ENCODE results near the gene DENND10.
"Not testable (repeated sequence)": the region's sequence is repeated elsewhere in the genome, so short reads cannot be mapped to it uniquely, and the experiment has no call there.

The DENND10 gene

DNA sequence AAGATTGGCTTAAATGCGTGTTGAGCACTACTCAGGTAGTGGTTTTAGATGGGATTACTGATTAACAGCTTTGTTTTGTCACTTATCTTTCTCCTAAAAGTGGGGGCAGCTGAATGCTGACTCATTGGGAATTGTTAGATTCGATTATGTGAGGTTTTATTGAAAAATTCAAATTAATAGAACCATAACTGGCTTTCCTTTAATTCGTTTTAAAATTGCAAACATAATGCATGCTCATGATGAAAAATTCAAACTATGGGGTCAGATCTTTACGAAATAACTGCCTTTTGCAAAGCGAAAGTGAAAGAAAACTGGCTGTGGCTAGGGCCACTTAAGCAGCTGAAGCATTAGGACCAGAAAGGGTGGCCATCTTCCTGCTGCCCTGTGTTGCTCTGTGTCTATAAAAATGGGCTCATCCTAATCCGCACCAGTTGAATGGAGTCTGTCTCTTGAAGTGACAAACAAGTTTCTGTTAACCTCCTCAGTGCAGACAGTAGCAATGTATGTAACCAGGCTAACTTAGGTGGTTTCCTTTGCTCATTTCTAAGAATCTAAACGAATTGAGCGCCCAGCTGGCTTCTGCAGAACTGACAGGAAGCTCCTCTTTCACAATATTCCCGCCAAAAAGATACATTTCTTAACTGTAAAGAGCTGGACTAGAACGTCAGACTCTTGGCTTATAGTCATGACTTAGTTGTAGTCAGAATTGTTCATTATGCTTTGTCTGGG lies 27.8 kb downstream of the DENND10 start:
- DNase-seq (ENCODE audit: low spot score in 2 of 2): no peak
- Histone ChIP-seq H3K27me3 (ENCODE audit: low read depth) (no peaks in the 10 kb centered on the region), H3K4me1 (no peaks in the 10 kb centered on the region), H3K36me3 (replicated peaks) (peaks cover 70% of the 10 kb centered on the region), H3K9me3 (no peaks in the 10 kb centered on the region), H3K4me3 (no peak overlapping the region)
- in situ Hi-C loops (cut with MboI; ENCODE audit: low sequenced_read_pairs): no loop called here

DNA sequence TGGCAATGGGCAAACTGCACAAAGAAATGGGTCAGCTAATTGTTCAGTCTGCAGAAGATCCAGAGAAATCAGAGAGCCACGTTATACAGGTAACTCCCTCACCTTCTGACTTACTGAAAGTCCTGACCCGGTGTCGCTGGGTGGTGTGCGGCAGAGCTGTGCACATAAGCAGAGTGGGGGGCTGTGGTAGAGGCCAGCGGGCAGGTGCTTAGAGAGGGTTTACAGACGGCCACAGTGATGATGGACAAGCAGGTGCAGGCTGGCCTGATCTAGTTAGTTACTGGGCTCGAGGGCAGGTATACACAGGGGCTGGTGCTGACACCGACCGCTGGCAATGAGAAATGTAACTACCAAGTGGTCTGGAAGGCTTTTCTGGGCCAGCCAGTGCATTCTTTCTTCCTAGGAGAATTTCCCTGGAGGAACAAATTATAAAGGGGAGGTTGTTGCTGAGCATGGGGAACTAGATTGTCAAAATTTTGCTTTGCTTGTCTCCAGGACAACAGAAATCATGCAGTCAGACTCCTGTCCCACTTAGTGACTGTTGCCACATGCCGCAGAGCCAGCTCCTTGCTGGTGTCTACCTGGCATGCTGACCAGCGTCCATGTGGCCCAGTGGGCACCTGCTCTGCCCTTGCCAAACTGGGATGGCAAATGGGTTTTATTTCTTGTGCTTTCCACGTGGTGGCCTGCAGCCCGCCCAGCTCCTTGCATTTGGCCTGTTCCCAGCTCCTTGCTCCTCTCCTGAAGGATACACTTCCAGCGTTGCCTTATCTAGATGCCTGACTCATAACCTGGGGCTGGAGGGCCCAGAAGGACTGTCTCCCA lies 28.8 kb downstream of the DENND10 start:
- Histone ChIP-seq H3K36me3 (replicated peaks) (peaks cover 63% of the 10 kb centered on the region), H3K27me3 (ENCODE audit: low read depth) (no peaks in the 10 kb centered on the region), H3K9me3 (no peaks in the 10 kb centered on the region), H3K4me3 (no peak overlapping the region), H3K4me1 (no peaks in the 10 kb centered on the region)
- in situ Hi-C loops (cut with MboI; ENCODE audit: low sequenced_read_pairs): no loop called here
- no peak for DNase-seq (ENCODE audit: low spot score in 2 of 2)

DNA sequence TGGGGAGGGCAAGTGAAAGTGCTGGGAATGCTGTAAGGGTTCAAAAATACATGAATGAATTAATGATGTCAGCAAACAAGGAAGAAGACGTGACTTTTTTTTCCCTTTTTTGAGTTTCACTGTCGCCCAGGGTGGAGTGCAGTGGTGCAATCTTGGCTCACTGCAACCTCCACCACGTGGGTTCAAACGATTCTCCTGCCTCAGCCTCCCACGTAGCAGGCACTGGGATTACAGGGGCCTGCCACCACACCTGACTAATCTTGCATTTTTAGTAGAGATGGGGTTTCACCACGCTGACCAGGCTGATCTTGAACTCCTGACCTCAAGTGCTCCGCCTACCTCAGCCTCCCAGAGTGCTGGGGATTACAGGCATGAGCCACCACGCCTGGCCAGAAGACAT lies 30.0 kb downstream of the DENND10 start:
- H3K4me3 ChIP-seq: no peak overlapping the region
- H3K36me3 ChIP-seq (replicated peaks): peaks cover 60% of the 10 kb centered on the region
- DNase-seq (ENCODE audit: low spot score in 2 of 2): no peak
- H3K4me1 ChIP-seq: no peaks in the 10 kb centered on the region
- no peaks in the 10 kb centered on the region for H3K9me3 ChIP-seq
- no peaks in the 10 kb centered on the region for H3K27me3 ChIP-seq (ENCODE audit: low read depth)
- in situ Hi-C loops (cut with MboI; ENCODE audit: low sequenced_read_pairs): no loop called here

DNA sequence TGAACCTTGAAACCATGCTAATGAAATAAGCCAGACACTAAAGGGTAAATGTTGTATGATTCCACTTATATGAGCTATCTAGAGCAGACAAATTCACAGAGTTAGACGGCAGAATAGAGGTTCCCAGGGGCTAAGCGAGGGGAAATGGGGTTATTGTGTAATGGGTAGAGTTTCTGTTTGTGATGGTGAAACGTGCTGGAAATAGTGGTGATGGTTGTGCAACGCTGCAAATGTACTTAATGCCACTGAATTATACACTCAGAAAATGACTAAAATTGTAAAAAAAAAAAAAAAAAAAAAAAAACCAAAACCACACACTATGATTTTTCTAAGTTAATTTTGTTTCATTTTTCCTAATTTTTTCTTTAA lies 31.6 kb downstream of the DENND10 start:
- H3K9me3 ChIP-seq: no peaks in the 10 kb centered on the region
- no peaks in the 10 kb centered on the region for H3K4me1 ChIP-seq
- H3K4me3 ChIP-seq: no peak overlapping the region
- DNase-seq (ENCODE audit: low spot score in 2 of 2): no peak
- H3K27me3 ChIP-seq (ENCODE audit: low read depth): no peaks in the 10 kb centered on the region
- peaks cover 58% of the 10 kb centered on the region for H3K36me3 ChIP-seq (replicated peaks)
- in situ Hi-C loops (cut with MboI; ENCODE audit: low sequenced_read_pairs): no loop called here

DNA sequence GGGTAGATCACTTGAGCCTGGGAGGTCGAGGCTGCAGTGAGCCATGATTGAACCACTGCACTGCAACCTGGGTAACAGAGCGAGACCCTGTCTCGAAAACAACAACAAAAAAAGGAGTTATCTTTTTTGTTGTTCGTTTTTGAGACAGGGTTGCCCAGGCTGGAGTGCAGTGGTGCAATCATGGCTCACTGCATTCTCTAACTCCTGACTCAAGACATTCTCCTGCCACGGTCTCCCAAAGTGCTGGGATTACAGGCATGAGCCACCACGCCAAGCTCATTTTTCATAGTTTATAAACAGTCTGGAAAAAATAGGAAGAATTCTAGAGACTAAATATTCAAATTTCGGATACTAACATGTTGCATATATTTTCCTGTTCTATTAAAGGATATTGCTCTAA lies 32.2 kb downstream of the DENND10 start:
- H3K27me3 ChIP-seq (ENCODE audit: low read depth): no peaks in the 10 kb centered on the region
- in situ Hi-C loops (cut with MboI; ENCODE audit: low sequenced_read_pairs): no loop called here
- H3K4me3 ChIP-seq: no peak overlapping the region
- peaks cover 58% of the 10 kb centered on the region for H3K36me3 ChIP-seq (replicated peaks)
- no peak for DNase-seq (ENCODE audit: low spot score in 2 of 2)
- no peaks in the 10 kb centered on the region for H3K9me3 ChIP-seq
- H3K4me1 ChIP-seq: no peaks in the 10 kb centered on the region

DNA sequence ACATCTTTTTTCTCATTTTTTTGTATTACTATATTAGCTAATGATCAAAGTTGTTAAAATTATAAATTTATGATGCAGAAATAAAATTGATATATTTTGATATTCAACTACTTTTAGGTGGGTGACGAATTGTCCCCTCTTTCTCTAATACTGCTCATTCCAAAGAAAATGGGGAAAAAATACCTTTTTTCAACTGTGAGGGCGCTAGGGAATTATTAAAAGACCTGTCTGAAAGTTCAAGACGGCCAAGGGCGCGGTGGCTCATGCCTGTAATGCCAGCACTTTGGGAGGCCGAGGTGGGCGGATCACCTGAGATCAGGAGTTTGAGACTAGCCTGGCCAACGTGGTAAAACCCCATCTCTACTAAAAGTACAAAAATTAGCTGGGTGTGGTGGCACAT lies 34.0 kb downstream of the DENND10 start:
- in situ Hi-C loops (cut with MboI; ENCODE audit: low sequenced_read_pairs); H3K9me3 ChIP-seq; H3K4me1 ChIP-seq; H3K4me3 ChIP-seq; H3K27me3 ChIP-seq (ENCODE audit: low read depth); DNase-seq (ENCODE audit: low spot score in 2 of 2): not testable (repeated sequence)
- H3K36me3 ChIP-seq (replicated peaks): peaks cover 48% of the 10 kb centered on the region

DNA sequence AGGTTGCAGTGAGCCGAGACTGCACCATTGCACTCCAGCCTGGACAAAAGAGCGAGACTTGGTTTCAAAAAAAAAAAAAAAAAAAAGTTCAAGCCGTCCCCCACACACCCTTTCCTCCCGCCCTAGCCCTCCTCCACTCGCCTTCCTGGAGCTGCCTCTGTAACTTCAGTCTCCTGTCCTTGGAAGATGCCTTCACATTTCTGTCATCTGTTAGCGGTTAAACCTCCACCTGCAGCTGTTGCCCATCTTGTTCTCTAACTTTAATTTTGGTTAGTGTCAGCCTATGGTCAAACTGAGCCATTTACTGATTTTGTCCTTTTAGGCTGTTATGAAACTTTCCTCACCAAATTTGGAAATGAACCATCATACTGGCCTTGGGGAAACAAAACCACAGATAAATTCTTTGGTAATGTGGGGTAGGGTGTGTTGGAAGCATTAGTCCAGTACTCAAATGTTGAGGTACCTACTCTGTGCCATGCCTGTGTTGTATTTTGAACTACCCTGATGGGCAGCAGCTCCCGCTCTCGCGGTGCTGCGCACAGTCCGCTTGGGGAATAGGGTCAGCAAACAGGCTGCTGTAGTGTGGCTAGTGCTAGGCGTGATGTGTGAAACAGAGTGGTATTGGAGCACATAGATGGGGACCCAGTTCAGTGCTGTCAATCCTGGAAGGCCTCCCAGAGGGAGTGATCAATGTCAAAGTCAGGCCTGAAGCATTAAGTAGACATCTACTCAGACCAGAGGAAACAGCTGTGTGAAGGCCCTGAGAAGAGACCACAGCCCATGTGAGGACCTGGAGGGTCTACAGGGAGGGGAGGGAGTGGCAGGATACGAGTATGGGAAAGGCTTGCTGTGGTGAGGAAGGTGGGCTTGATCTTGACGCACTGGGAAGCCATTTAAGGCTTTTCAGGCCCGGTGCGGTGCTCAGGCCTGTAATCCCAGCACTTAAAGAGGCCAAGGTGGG lies 34.7 kb downstream of the DENND10 start:
- Histone ChIP-seq H3K27me3 (ENCODE audit: low read depth) (no peaks in the 10 kb centered on the region), H3K36me3 (replicated peaks) (peaks cover 40% of the 10 kb centered on the region), H3K4me3 (no peak overlapping the region), H3K9me3 (no peaks in the 10 kb centered on the region), H3K4me1 (no peaks in the 10 kb centered on the region)
- DNase-seq (ENCODE audit: low spot score in 2 of 2): no peak
- in situ Hi-C loops (cut with MboI; ENCODE audit: low sequenced_read_pairs): no loop called here

DNA sequence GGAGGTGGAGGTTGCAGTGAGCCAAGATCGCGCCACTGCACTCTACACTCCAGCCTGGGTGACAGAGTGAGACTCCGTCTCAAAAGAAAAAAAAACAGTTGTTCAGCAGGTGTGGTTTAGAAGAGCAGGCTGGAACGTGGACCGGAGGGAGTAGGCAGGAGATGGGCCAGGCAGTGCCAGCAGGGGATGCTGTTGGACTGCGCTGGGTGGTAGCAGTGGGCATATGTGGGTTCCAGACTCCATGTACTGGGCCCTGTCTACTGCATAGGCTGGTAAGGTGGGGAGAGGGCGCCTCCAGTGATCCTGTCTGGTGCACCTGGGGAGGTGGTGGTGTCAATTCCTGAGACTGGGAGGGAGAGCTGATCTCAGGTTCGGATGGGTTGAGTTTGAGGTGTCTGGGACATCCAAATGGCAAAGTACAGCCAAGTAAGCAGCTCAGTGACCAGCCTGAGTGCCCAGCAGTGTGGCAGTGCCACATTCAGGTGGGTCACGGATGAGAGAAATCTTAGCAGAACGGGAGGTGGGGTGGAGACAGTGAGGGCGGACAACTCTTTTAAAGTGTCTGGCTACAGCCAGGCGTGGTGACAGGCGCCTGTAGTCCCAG lies 35.7 kb downstream of the DENND10 start:
- Histone ChIP-seq H3K27me3 (ENCODE audit: low read depth) (no peaks in the 10 kb centered on the region), H3K36me3 (replicated peaks) (peaks cover 38% of the 10 kb centered on the region), H3K9me3 (no peaks in the 10 kb centered on the region), H3K4me3 (no peak overlapping the region), H3K4me1 (no peaks in the 10 kb centered on the region)
- in situ Hi-C loops (cut with MboI; ENCODE audit: low sequenced_read_pairs): no loop called here
- peak in 1 of 2 experiments; percentile 30 for DNase-seq (ENCODE audit: low spot score in 2 of 2)

DNA sequence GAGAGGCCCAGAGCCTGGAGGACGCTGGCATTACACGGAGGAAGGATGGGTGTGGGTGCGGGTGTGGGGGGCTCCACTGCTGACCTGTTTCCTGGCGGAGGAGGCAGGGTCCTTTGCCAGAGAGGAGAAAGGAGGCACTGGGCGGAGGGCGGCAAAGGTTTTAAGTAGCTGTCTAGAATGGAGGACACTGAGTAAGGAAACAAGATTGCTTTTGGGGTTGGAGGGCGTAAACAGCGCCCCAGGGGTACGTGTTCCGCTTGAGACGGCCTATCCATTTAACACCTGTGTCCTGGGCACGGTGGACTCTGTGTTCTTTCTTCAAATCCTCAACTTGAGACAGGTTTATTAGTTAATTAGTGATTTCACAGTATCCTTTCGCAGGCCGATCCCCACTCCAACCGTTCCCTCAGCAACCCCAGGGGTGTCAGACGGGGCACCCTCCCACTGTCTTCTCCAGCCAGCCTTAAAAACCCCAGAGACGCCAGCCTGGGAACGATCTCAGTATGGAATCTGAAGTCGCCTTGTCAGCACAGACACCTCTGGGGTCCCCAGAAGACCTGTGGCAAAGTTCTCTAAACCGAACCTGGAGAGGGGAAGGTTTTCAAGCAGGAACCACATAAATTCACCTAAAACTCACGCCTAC lies 36.8 kb downstream of the DENND10 start:
- H3K27me3 ChIP-seq (ENCODE audit: low read depth): no peaks in the 10 kb centered on the region
- DNase-seq (ENCODE audit: low spot score in 2 of 2): no peak
- in situ Hi-C loops (cut with MboI; ENCODE audit: low sequenced_read_pairs): no loop called here
- H3K4me1 ChIP-seq: no peaks in the 10 kb centered on the region
- no peak overlapping the region for H3K4me3 ChIP-seq
- H3K36me3 ChIP-seq (replicated peaks): peaks cover 42% of the 10 kb centered on the region
- no peaks in the 10 kb centered on the region for H3K9me3 ChIP-seq

DNA sequence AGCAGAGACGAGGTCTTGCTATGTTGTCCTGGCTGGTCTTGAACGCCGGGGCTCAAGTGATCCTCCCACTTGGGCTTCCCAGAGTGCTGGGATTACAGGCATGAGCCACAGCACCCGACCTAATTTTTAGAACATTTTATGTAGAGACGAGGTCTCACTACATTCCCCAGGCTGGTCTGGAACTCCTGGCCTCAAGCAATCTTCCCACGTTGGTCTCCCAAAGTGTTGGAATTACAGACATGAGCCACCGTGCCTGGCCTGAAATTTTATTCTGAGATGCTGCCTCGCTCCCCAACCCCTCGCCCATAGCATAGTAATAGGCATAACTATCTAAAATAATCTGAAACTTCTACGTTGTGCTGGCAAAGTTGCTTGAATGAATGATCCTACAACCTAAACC lies 39.7 kb downstream of the DENND10 start:
- H3K36me3 ChIP-seq (replicated peaks): peaks cover 62% of the 10 kb centered on the region

DNA sequence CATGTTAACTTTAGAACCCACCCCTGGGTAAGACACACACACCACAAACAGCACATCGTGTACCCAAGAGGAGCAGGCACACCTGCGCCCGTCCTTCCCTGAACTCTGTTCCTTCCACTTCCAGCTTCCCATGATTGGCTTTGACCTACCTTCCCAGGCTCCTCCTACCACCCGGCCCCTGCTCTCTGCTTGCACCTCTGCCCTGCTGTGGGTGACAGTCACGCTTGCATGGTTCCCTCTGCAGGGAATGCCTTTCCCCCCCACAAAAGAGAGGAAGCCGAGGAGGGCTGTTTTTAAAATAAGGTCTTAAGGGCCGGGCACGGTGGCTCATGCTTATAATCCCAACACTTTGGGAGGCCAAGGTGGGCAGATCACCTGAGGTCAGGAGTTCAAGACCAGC lies 45.2 kb downstream of the DENND10 start:
- in situ Hi-C loops (cut with MboI; ENCODE audit: low sequenced_read_pairs): no loop called here
- no peaks in the 10 kb centered on the region for H3K9me3 ChIP-seq
- no peak for DNase-seq (ENCODE audit: low spot score in 2 of 2)
- H3K36me3 ChIP-seq (replicated peaks): peaks cover 81% of the 10 kb centered on the region
- no peaks in the 10 kb centered on the region for H3K27me3 ChIP-seq (ENCODE audit: low read depth)
- H3K4me3 ChIP-seq: no peak overlapping the region
- H3K4me1 ChIP-seq: no peaks in the 10 kb centered on the region

More for the DNA sequence above, 39.7 kb downstream of the DENND10 start:
- Histone ChIP-seq H3K4me3 (no peak overlapping the region), H3K4me1 (no peaks in the 10 kb centered on the region), H3K9me3 (no peaks in the 10 kb centered on the region), H3K27me3 (ENCODE audit: low read depth) (no peaks in the 10 kb centered on the region)
- no peak for DNase-seq (ENCODE audit: low spot score in 2 of 2)
- in situ Hi-C loops (cut with MboI; ENCODE audit: low sequenced_read_pairs): no loop called here

DNA sequence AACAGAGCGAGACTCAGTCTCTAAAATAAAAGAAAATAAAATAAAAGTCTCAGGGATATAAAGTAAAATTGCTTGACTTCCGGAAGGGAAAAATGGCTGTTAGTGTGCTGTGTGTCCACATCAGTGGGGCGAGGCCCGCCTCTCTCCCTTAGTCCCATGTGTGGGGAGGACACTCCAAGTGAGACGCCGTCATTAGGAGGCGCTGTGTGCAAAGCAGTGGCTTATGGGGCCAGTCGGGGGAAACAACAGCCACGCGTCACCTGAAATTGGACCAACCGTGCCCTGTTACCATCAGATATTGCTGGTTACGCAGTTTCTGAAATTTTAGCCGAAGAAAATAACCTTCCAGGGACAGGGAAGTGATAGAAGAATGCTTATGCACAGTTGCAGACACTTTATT lies 45.8 kb downstream of the DENND10 start:
- in situ Hi-C loops (cut with MboI; ENCODE audit: low sequenced_read_pairs): no loop called here

DNA sequence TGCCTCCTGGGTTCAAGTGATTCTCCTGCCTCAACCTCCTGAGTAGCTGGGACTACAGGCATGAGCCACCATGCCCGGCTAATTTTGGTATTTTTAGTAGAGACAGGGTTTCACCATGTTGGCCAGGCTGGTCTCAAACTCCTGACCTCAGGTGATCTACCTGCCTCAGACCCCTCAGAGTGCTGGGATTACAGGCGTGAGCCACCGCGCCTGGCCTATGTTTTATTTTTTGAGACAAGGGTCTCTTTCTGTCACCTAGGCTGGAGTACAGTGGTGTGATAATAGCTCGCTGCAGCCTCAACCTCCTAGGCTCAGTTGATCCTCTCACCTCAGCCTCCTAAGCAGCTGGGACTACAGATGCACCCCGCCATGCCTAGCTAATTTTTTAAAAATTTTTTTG lies 47.7 kb downstream of the DENND10 start:
- peaks cover 86% of the 10 kb centered on the region for H3K36me3 ChIP-seq (replicated peaks)
- H3K9me3 ChIP-seq; DNase-seq (ENCODE audit: low spot score in 2 of 2); H3K27me3 ChIP-seq (ENCODE audit: low read depth); H3K4me3 ChIP-seq; H3K4me1 ChIP-seq; in situ Hi-C loops (cut with MboI; ENCODE audit: low sequenced_read_pairs): not testable (repeated sequence)

More for the DNA sequence above, 45.8 kb downstream of the DENND10 start:
- H3K4me3 ChIP-seq: no peak overlapping the region
- H3K27me3 ChIP-seq (ENCODE audit: low read depth): no peaks in the 10 kb centered on the region
- peak in 1 of 2 experiments; percentile 53 for DNase-seq (ENCODE audit: low spot score in 2 of 2)
- no peaks in the 10 kb centered on the region for H3K4me1 ChIP-seq
- H3K9me3 ChIP-seq: no peaks in the 10 kb centered on the region
- H3K36me3 ChIP-seq (replicated peaks): peaks cover 82% of the 10 kb centered on the region
